Measurements from ENCODE around the gene SEMA3C.
A peak's percentile ranks its signal among the peaks of the same experiment; 100 is the strongest.

SEMA3C gene

DNA sequence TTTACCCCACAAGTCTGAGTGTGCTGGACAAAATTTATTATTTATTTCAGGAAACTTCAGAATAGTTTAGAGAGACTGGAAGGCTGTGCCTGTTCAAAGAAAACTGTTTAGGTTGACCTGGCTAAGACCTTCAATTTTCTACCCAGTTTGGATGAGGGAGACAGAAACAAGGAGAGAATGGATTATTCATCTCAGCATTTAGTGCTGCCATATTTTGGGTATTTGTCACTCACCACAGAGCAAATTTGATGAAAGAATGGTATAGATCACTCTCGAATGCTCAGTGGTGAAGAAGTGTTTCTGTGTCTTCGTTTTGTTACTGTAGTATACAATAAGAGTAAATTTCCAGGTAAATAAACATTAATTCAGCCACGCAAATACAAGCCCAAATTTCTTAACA, 71.8 kb downstream of the SEMA3C start (continued):
- TF ChIP-seq, protein P1, sequence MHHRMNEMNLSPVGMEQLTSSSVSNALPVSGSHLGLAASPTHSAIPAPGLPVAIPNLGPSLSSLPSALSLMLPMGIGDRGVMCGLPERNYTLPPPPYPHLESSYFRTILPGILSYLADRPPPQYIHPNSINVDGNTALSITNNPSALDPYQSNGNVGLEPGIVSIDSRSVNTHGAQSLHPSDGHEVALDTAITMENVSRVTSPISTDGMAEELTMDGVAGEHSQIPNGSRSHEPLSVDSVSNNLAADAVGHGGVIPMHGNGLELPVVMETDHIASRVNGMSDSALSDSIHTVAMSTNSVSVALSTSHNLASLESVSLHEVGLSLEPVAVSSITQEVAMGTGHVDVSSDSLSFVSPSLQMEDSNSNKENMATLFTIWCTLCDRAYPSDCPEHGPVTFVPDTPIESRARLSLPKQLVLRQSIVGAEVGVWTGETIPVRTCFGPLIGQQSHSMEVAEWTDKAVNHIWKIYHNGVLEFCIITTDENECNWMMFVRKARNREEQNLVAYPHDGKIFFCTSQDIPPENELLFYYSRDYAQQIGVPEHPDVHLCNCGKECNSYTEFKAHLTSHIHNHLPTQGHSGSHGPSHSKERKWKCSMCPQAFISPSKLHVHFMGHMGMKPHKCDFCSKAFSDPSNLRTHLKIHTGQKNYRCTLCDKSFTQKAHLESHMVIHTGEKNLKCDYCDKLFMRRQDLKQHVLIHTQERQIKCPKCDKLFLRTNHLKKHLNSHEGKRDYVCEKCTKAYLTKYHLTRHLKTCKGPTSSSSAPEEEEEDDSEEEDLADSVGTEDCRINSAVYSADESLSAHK (tag by site-specific recombination; IDR thresholded peaks at IDR 0.05) = no peak
- no peak for TF ChIP-seq ZBTB20 (tag by site-specific recombination; IDR thresholded peaks at IDR 0.05)

GRCh38 chr7:80844916-80845315, 73.9 kb downstream of the SEMA3C start:
- H3K4me3 ChIP-seq (ENCODE audit: low read depth, low read length) = no peak overlapping the region
- H3K27ac ChIP-seq (ENCODE audit: extremely low read depth, low read depth, low read length) = peak overlapping the region; percentile 38
- H3K4me1 ChIP-seq (ENCODE audit: control insufficient read depth, insufficient read depth, low read length) = peaks cover 38% of the 10 kb centered on the region
- ChIA-PET CTCF (no interaction called here), POLR2A (no interaction called here)
- no peaks in the 10 kb centered on the region for H3K36me3 ChIP-seq (ENCODE audit: control insufficient read depth in 2 of 2, insufficient read depth in 1 of 2, low read length in 2 of 2)
- TF ChIP-seq KLF8 (tag by site-specific recombination; IDR thresholded peaks at IDR 0.05) (no peak), EGR2 (tag by site-specific recombination; IDR thresholded peaks at IDR 0.05; ENCODE audit: low read depth) (no peak), ZNF521 (tag by site-specific recombination; IDR thresholded peaks at IDR 0.05) (no peak), SCRT2 (tag by site-specific recombination; IDR thresholded peaks at IDR 0.05) (0 out of 2 replicates have a peak, but pooled peaks have one; percentile 15), ZNF692 (tag by site-specific recombination; IDR thresholded peaks at IDR 0.05) (no peak), ZNF37A (tag by site-specific recombination; IDR thresholded peaks at IDR 0.05) (no peak), WT1 (tag by site-specific recombination; IDR thresholded peaks at IDR 0.05) (no peak)
- H3K9me3 ChIP-seq (ENCODE audit: control insufficient read depth, insufficient read depth, low read depth, low read length) = no peaks in the 10 kb centered on the region

DNA sequence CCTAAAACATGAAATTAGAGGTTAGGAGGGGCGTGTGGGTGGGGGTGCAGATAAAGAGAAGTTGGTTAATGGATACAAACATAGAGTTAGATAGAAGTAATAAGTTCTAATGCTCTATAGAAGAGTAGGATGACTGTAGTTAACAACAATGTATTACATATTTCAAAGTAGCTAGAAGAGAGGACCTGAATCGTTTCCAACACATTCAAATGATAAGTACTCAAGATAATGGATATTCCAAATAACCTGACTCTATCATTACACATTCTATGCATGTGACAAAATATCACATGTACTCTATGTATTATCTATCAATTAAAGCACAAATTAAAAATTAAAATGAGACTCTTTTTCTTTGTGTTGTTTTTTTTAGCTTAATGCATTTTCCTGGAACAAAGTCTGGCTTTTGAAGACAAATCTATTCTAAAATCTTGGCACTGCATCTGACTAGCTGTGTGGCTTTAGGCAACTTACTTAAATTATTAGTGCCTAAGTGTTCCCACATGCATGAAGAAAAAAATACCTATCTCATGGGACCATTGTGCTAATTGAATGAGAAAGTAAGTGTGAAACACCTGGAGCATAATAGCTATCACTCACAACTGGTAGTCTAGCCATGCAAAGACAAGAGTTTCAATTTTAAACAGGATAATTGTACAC, 75.7 kb downstream of the SEMA3C start:
- H3K4me1 ChIP-seq (ENCODE audit: control insufficient read depth, insufficient read depth, low read length) = peaks cover 28% of the 10 kb centered on the region
- TF ChIP-seq, protein P2, sequence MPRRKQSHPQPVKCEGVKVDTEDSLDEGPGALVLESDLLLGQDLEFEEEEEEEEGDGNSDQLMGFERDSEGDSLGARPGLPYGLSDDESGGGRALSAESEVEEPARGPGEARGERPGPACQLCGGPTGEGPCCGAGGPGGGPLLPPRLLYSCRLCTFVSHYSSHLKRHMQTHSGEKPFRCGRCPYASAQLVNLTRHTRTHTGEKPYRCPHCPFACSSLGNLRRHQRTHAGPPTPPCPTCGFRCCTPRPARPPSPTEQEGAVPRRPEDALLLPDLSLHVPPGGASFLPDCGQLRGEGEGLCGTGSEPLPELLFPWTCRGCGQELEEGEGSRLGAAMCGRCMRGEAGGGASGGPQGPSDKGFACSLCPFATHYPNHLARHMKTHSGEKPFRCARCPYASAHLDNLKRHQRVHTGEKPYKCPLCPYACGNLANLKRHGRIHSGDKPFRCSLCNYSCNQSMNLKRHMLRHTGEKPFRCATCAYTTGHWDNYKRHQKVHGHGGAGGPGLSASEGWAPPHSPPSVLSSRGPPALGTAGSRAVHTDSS (tag by site-specific recombination; IDR thresholded peaks at IDR 0.05) = no peak
- TF ChIP-seq REST (tag by site-specific recombination; IDR thresholded peaks at IDR 0.05) = no peak
- no peak for TF ChIP-seq TRIM28 (IDR thresholded peaks at IDR 0.05; ENCODE audit: borderline replicate concordance, low read length)
- no peak for TF ChIP-seq SP3 (tag by site-specific recombination; IDR thresholded peaks at IDR 0.05)
- TF ChIP-seq ZNF174 (tag by site-specific recombination; IDR thresholded peaks at IDR 0.05) = no peak
- no peak for TF ChIP-seq ZFP41 (tag by site-specific recombination; IDR thresholded peaks at IDR 0.05; ENCODE audit: borderline replicate concordance)
- TF ChIP-seq KLF7 (tag by site-specific recombination; IDR thresholded peaks at IDR 0.05; ENCODE audit: borderline replicate concordance) = no peak
- TF ChIP-seq ZNF701 (tag by site-specific recombination; IDR thresholded peaks at IDR 0.05) = no peak
- TF ChIP-seq ZNF211 (tag by site-specific recombination; IDR thresholded peaks at IDR 0.05; ENCODE audit: low read depth) = no peak
- TF ChIP-seq, protein P3, sequence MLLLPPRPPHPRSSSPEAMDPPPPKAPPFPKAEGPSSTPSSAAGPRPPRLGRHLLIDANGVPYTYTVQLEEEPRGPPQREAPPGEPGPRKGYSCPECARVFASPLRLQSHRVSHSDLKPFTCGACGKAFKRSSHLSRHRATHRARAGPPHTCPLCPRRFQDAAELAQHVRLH (tag by site-specific recombination; IDR thresholded peaks at IDR 0.05) = no peak
- no peak for TF ChIP-seq GLIS1 (tag by site-specific recombination; IDR thresholded peaks at IDR 0.05)
- no peak for TF ChIP-seq ZNF624 (tag by site-specific recombination; IDR thresholded peaks at IDR 0.05)
- no peak for TF ChIP-seq OVOL3 (tag by site-specific recombination; IDR thresholded peaks at IDR 0.05)
- no peak for TF ChIP-seq ZNF555 (tag by site-specific recombination; conservative IDR thresholded peaks at IDR 0.05)
- TF ChIP-seq YY2 (tag by site-specific recombination; IDR thresholded peaks at IDR 0.05) = no peak
- no peak for TF ChIP-seq KLF16 (tag by site-specific recombination; IDR thresholded peaks at IDR 0.05)
- no peak for TF ChIP-seq ZNF626 (tag by site-specific recombination; IDR thresholded peaks at IDR 0.05)

More for the DNA sequence above, 75.7 kb downstream of the SEMA3C start:
- Histone ChIP-seq H3K9me3 (ENCODE audit: control insufficient read depth, insufficient read depth, low read depth, low read length) (no peaks in the 10 kb centered on the region), H3K27ac (ENCODE audit: extremely low read depth, low read depth, low read length) (no peak overlapping the region), H3K4me3 (ENCODE audit: low read depth, low read length) (no peak overlapping the region), H3K36me3 (ENCODE audit: control insufficient read depth in 2 of 2, insufficient read depth in 1 of 2, low read length in 2 of 2) (no peaks in the 10 kb centered on the region)
- CTCF ChIA-PET = interaction anchor here (0.6 to 1.3 kb wide), 5 partner anchors 27 to 418 kb away, joined by 3 read pairs; no protein-coding TSS in a partner anchor
- POLR2A ChIA-PET = no interaction called here
